Measurements from ENCODE around the gene NGDN.
A peak's percentile ranks its signal among the peaks of the same experiment; 100 is the strongest.
"Not testable (repeated sequence)": the region's sequence is repeated elsewhere in the genome, so short reads cannot be mapped to it uniquely, and the experiment has no call there.

The NGDN gene

GRCh38 chr14:23439107-23439835, 30.2 kb upstream of the NGDN start:
- no peak for DNase-seq

- no peak for DNase-seq
Observed at GRCh38 chr14:23441076-23441475, 28.4 kb upstream of the NGDN start.

GRCh38 chr14:23442721-23443356, 26.7 kb upstream of the NGDN start:
- no peak for DNase-seq

- DNase-seq, result no peak
Observed at GRCh38 chr14:23443411-23443812, 26.1 kb upstream of the NGDN start.

- DNase-seq, result no peak
Observed at GRCh38 chr14:23443881-23444280, 25.6 kb upstream of the NGDN start.

- no peak for DNase-seq
Observed at GRCh38 chr14:23444314-23444713, 25.2 kb upstream of the NGDN start.

GRCh38 chr14:23445773-23446172, 23.7 kb upstream of the NGDN start:
- DNase-seq, result no peak

- DNase-seq, result no peak
Observed at GRCh38 chr14:23446291-23446851, 23.1 kb upstream of the NGDN start.

- DNase-seq, result no peak
Observed at GRCh38 chr14:23447361-23448350, 21.8 kb upstream of the NGDN start.

GRCh38 chr14:23449314-23449713, 20.2 kb upstream of the NGDN start:
- no peak for DNase-seq

GRCh38 chr14:23450379-23450778, 19.1 kb upstream of the NGDN start:
- DNase-seq, result no peak

GRCh38 chr14:23452237-23452636, 17.3 kb upstream of the NGDN start:
- no peak for DNase-seq

GRCh38 chr14:23454445-23454856, 15.1 kb upstream of the NGDN start:
- DNase-seq, result peak; percentile 32

- not testable (repeated sequence) for DNase-seq
Observed at GRCh38 chr14:23456883-23457586, 12.5 kb upstream of the NGDN start.

GRCh38 chr14:23457587-23458445, 11.7 kb upstream of the NGDN start:
- no peak for DNase-seq

GRCh38 chr14:23460960-23461359, 8.5 kb upstream of the NGDN start:
- no peak for DNase-seq

GRCh38 chr14:23464700-23465099, 4.8 kb upstream of the NGDN start:
- DNase-seq, result no peak

- DNase-seq, result no peak
Observed at GRCh38 chr14:23465261-23465660, 4.2 kb upstream of the NGDN start.

- DNase-seq, result peak; percentile 48
Observed at GRCh38 chr14:23468704-23469126, 788 bp upstream of the NGDN start.

GRCh38 chr14:23469906-23470403, 452 bp downstream of the NGDN start:
- DNase-seq, result no peak

GRCh38 chr14:23470947-23471346, 1.4 kb downstream of the NGDN start:
- no peak for DNase-seq

Data from DMS153 (cell line).